Measurements from ENCODE around the gene SAXO2. TPM values are rescaled to one million over a fixed set of nuclear protein-coding genes. Genes with fewer than 3 reads are reported as not detected.
"Not testable (repeated sequence)": the region's sequence is repeated elsewhere in the genome, so short reads cannot be mapped to it uniquely, and the experiment has no call there.

SAXO2 gene
- total RNA-seq, 6 experiments from 2014 or later, result 1.1 to 2.1 (median 1.4) TPM

GRCh38 chr15:82294061-82294690 is 31.6 kb downstream of the SAXO2 start:
- Mint-ChIP-seq H3K4me3 (no peak overlapping the region), H3K9me3 (no peaks in the 10 kb centered on the region), H3K27me3 (ENCODE audit: insufficient read depth) (peaks cover 3% of the 10 kb centered on the region), H3K4me1 (ENCODE audit: low read depth) (no peaks in the 10 kb centered on the region), H3K36me3 (ENCODE audit: low read depth) (no peaks in the 10 kb centered on the region), H3K27ac (no peak overlapping the region)
- TF ChIP-seq, protein P1, sequence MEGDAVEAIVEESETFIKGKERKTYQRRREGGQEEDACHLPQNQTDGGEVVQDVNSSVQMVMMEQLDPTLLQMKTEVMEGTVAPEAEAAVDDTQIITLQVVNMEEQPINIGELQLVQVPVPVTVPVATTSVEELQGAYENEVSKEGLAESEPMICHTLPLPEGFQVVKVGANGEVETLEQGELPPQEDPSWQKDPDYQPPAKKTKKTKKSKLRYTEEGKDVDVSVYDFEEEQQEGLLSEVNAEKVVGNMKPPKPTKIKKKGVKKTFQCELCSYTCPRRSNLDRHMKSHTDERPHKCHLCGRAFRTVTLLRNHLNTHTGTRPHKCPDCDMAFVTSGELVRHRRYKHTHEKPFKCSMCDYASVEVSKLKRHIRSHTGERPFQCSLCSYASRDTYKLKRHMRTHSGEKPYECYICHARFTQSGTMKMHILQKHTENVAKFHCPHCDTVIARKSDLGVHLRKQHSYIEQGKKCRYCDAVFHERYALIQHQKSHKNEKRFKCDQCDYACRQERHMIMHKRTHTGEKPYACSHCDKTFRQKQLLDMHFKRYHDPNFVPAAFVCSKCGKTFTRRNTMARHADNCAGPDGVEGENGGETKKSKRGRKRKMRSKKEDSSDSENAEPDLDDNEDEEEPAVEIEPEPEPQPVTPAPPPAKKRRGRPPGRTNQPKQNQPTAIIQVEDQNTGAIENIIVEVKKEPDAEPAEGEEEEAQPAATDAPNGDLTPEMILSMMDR (IDR thresholded peaks at IDR 0.05), result no peak
- DNase-seq, result no peak

- no peak for DNase-seq
- H3K27ac Mint-ChIP-seq, result no peak overlapping the region
Observed at GRCh38 chr15:82297546-82297945, 34.9 kb downstream of the SAXO2 start.

DNA sequence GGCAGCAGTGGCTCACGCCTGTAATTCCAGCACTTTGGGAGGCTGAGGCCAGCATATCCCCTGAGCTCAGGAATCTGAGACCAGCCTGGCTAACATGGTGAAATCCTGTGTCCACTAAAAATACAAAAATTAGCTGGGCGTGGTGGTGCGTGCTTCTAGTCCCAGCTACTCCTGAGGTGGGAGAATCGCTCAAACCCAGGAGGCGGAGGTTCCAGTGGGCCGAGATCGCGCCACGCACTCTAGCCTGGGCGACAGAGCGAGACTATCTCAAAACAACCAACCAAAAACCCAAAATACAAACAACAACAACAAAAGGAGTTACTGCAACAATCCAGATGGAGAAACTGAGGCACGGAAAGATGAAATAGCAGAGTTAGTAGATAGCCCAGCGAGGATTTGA is 35.4 kb downstream of the SAXO2 start:
- Mint-ChIP-seq H3K27ac (no peak overlapping the region), H3K4me1 (ENCODE audit: low read depth) (peaks cover 13% of the 10 kb centered on the region), H3K27me3 (ENCODE audit: insufficient read depth) (peaks cover 11% of the 10 kb centered on the region), H3K4me3 (no peak overlapping the region), H3K9me3 (no peaks in the 10 kb centered on the region), H3K36me3 (ENCODE audit: low read depth) (no peaks in the 10 kb centered on the region)
- DNase-seq, result no peak
- TF ChIP-seq, protein P1 (IDR thresholded peaks at IDR 0.05), result no peak

More at GRCh38 chr15:82297546-82297945, 34.9 kb downstream of the SAXO2 start:
- no peak overlapping the region for H3K4me3 Mint-ChIP-seq
- no peaks in the 10 kb centered on the region for H3K9me3 Mint-ChIP-seq
- H3K36me3 Mint-ChIP-seq (ENCODE audit: low read depth), result no peaks in the 10 kb centered on the region
- TF ChIP-seq, protein P1 (IDR thresholded peaks at IDR 0.05), result no peak
- peaks cover 6% of the 10 kb centered on the region for H3K27me3 Mint-ChIP-seq (ENCODE audit: insufficient read depth)
- H3K4me1 Mint-ChIP-seq (ENCODE audit: low read depth), result peaks cover 13% of the 10 kb centered on the region

GRCh38 chr15:82298520-82298919 is 35.9 kb downstream of the SAXO2 start:
- Mint-ChIP-seq H3K4me3 (no peak overlapping the region), H3K9me3 (no peaks in the 10 kb centered on the region), H3K27me3 (ENCODE audit: insufficient read depth) (peaks cover 15% of the 10 kb centered on the region), H3K27ac (no peak overlapping the region), H3K4me1 (ENCODE audit: low read depth) (peaks cover 13% of the 10 kb centered on the region), H3K36me3 (ENCODE audit: low read depth) (no peaks in the 10 kb centered on the region)
- DNase-seq, result no peak
- TF ChIP-seq, protein P1 (IDR thresholded peaks at IDR 0.05), result no peak

DNA sequence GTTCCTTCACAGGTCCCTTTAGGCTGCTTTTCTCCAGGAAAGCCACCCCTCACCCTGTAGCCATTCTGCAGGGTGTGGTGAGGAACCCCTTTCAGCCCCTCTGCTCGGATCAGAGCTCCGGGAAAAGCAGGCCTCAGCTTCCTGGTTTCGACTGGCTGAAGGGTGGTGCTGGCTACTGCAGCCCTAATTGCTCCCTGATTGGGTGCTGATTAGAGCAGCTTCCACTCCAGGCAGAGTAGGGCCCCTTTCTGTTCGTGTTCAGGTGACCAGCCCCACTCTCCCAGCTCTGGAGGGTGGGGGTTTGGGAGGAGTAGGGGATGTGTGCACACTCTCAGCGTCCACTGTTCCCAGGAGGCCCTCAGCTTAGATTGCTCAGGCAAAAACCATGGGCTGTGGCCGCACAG is 36.9 kb downstream of the SAXO2 start:
- Mint-ChIP-seq H3K4me1 (ENCODE audit: low read depth) (peaks cover 13% of the 10 kb centered on the region), H3K27me3 (ENCODE audit: insufficient read depth) (peaks cover 15% of the 10 kb centered on the region)
- H3K9me3 Mint-ChIP-seq; H3K36me3 Mint-ChIP-seq (ENCODE audit: low read depth); DNase-seq; H3K27ac Mint-ChIP-seq; H3K4me3 Mint-ChIP-seq: not testable (repeated sequence)

DNA sequence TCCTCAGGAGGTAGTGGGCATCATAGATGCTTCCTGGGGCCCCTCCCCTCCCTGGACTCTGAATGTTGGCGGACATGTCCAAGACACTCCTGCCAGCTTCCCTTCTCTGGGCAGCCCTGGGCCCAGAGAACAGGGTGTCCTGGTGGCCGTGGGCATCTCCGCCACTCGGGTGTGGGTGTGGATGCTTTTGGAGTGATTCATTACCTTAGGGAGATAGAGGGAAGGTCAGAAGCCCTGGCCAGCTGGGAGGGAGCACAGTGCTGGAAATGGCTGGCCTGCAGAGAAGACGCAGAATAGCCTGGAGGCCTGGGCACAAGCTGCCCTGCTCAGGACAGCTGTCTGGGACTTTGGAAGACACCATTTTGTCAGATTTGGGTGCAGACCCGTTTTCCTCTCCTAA is 37.7 kb downstream of the SAXO2 start:
- DNase-seq, result peak; percentile 16
- peaks cover 13% of the 10 kb centered on the region for H3K4me1 Mint-ChIP-seq (ENCODE audit: low read depth)
- peaks cover 15% of the 10 kb centered on the region for H3K27me3 Mint-ChIP-seq (ENCODE audit: insufficient read depth)
- peak overlapping the region; percentile 51 for H3K4me3 Mint-ChIP-seq
- not testable (repeated sequence) for H3K9me3 Mint-ChIP-seq; H3K27ac Mint-ChIP-seq; H3K36me3 Mint-ChIP-seq (ENCODE audit: low read depth)
